Raji (cell line): ENCODE measurements around the gene DZIP3.

Source experiments
- POLR2A ChIP-seq: IDR thresholded peaks from 2 replicates; pipeline ENCODE4 v1.6.1; 2011; ENCODE audit warnings: low read depth, low read length, control low read depth; ENCODE audit not compliant: insufficient read depth

DZIP3 gene

DNA sequence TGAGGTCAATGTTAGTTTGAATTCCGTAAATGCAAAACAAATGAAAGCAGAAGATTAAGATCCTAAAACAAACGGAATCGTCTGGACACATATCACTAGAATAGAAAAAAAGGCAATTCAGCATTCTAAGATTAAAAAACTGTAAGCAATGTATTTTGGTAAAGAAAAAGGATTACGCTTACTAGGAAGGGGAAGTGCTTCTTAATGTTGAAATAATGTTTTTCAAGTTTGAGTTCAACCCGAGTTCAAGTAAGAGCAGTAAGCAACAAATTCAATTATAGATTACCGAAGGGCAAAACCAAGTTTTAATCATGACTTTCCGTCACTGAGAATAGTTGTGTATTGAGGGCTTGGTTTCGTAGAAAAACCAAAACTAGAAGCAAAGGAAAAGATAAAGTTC lies 921 bp upstream of the DZIP3 start:
- no peak for TF ChIP-seq POLR2A

DNA sequence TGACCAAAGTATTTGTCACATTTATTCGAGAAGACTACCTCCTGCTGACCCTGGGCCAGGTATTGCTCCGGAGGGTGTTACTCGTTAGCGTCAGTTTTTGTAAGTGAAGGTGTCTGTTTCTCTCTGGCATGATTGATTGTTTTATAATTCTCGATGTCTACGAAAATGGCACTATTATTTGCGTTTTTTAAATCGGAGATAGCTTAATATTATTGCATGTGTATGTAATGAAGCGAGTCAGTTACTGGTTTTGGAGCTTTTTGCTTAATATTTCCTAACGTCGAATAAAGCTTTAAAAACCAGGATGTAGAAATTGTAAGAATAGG lies 439 bp downstream of the DZIP3 start:
- TF ChIP-seq POLR2A = no peak

DNA sequence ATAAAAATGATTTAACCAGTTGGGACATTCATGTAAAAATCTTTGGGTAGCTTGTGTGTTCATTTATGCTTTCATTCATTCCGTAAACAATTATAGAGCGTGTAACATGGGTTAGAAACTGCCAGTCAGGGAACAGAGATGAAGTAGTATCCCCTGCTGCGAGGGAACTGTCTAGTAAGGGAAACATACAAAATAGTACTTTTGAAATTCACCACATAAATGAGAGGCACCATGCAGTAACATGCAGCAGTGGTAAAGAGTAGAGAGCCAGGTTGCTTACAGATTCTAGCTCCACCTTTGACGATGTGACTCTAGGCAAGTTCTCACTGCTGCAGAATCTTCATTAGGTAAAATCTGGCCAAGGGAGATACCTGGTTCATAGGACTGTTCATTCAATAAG lies 938 bp downstream of the DZIP3 start:
- 0 out of 2 replicates have a peak, but pooled peaks have one; percentile 16 for TF ChIP-seq POLR2A

DNA sequence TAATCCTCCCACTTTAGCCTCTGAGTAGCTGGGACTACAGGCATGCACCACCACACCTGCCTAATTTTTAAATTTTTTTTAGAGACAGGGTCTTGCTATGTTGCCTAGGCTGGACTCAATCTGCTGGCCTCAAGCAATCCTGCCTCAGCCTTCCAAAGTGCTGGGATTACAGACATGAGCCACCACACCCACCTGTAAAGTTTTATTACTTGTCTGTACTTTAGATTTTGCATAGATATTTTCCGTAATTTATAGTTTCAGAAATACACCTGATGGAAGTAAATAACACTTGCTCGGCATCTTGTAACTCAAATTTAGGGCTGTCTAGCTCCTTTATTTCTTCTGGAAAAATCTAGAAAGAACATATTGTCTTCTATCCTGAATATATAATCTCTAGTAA lies 5.8 kb downstream of the DZIP3 start:
- TF ChIP-seq POLR2A = no peak

DNA sequence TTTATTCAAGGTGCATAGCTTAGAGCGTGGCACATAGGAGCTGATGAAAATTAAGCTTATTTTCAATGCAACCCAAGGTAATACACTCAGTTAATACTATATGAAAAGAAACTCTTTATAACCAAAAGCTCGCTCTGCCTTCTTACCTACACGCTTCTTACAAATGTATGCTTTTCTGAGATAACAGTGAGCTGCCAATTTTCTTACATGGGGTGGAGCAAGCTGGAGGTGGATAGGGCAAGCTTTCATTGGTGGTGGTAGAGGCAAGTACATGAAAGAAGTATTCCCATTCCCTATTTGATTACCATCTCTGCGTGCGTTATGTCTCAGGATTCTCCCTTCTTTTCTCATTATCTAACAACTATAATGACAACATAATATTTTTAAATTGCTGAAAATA lies 8.9 kb downstream of the DZIP3 start:
- no peak for TF ChIP-seq POLR2A

DNA sequence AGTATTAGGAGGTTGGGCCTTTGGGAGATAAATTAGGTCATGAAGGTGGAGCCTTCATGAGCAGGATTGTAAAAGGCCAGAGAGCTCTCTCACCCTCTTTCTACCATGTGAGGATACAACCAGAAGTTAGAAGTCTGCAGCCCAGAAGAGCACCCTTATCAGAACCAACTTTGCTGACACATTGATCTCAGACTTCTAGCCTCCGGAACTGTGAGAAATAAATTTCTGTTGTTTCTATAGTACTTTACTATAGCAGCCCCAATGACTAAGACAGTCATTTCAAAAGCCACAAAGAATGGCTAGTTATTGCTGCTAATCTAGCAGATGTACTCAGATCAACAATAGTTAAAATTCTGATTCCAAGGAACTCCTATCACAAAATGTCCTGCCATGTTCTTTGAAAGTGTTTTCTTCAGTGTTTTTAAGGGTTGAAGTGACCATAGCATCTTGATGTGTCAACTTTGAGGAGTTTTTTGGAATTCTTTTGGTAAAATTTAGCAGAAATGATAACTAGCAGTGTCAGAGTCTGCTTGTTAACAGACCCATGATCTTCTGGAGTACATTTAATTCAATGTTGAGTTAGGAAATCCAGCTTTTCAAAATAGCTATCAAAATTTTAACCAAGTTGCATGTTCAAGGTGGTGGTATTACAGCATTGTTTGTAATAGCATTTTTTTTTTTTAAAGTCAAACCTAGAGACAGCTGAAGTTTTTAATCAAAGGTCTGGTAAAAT lies 10.3 kb downstream of the DZIP3 start:
- TF ChIP-seq POLR2A = no peak

DNA sequence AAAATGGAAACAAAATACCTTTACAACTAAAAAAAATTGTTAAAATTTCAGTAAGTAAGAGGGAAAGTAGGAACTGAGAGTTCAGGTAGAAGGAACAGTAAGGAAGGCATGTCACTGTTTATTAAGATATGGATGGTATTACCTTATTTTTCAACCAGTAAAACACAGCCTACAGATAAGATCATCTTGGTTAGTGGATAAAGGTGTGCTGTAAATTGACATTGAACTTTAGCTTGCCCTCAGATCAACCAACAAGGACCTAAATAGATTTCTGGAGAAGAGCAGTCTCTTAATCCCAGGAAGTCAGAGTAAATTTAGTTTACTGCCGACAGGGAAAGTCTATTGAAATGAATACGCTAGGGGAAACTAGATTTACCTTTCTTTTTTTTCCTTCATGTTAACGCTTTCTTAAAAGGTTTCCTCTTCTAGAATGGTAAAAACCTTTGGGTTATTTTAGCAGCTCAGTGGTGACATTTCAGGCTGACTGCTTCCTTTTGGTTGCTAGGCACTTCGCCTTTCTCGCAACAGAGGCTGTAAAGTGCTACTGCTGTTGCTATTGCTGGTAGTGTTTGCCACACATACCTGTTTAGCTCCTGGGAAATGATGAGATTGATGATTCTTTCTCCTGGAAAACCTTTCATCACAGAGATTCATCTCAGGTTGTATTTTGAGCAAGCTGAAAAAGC lies 12.9 kb downstream of the DZIP3 start:
- TF ChIP-seq POLR2A = no peak

DNA sequence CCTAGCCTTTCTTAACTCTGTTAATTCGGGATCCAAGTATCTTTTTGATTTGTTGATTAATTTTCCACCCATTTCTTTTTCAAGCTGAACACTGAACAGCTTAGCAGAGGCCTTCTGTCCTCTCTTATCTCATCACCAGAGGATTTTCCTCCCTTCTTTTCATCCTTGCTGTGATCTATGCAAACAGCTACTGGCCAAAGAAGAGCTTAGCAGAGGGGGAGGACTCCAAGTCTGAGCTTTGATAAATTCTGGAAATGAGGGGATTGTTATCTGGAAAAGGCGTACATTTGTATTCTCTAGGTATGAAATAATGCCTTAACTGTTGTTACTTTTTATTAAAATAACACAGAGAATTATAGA lies 13.4 kb downstream of the DZIP3 start:
- no peak for TF ChIP-seq POLR2A

DNA sequence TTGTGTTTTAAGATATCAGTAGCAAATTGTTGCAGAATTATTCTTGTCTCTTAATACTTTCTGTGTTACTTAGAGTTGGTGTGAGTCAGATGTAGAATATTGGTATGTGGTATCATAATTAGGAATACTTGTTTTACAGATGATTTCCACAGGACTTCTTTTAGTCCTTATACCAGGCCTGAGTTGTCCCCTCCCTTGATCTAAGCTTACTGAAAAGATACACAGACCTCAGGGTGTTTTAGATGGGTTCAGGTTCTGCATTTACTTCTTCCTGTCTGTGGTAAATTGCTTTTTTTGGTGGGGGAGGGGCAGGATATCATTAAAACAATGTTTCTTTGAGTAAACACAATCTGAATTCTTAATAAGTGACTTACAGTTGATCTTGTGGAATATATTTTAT lies 14.2 kb downstream of the DZIP3 start:
- no peak for TF ChIP-seq POLR2A

DNA sequence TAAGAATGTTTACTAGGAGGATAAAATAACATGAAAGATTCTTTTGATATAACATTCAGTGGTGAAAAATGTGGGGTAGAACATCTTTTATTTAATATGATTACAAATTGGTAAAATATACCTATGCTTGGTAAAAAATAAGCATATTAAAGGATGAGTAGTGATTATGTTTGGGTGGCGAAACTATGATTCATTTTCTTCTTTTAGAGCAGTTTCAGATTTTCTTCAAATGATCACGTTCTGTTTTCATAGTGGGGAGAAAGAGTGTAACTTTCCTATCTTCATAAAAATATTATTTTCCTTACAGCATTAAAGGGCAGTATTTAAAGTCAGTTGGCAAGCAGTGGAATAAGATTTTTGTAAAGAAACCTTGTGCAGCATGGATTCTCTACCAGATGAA lies 15.5 kb downstream of the DZIP3 start:
- TF ChIP-seq POLR2A = no peak

DNA sequence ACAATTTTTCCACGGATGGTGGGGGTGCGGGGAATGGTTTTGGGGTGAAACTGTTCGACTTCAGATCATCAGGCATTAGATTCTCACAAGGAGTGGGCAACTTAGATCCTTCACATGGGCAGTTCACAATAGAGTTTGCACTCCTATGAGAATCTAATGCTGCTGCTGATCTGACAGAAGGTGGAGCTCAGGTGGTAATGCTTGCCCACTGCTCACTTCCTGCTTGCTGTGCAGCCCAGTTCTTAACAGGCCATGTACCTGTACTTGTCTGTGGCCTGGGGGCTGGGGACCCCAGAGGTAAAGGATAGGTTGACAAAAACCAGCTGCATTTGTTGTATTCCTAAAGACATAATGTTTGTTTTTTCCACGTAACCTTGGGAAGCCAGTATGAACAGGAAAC lies 16.0 kb downstream of the DZIP3 start:
- TF ChIP-seq POLR2A = no peak

DNA sequence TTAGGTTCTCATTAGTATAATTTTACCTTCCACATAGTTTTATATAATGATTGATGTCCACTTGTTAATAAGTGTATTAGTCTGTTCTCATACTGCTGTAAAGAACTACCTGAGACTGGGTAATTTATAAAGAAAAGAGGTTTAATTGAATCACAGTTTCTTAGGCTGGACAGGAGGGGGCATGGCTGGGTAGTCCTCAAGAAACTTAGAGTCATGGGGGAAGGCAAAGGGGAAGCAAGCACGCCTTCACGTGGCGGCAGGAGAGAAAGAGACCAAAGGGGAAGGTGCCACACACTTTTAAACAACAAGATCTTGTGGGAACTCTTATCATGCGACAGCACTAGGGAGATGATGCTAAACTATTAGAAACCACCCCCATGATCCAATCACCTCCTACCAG lies 19.2 kb downstream of the DZIP3 start:
- no peak for TF ChIP-seq POLR2A

DNA sequence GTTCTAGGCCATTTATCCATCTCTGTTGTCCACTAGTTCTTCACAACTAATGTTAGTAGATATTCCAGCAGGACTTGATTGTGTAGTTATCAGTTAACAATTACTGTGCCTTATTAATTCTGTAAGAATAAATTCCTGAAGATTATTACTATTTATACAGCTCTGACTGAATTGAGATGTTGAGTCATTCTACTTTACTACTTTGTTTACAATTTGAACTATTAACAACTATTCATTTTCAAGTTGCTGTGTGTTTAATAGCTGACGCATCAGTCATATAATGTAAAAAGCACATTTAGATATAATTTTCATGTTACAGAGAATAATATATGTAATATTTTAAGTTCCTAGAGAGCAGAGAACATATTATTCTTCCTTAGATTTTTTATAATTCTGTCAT lies 21.1 kb downstream of the DZIP3 start:
- no peak for TF ChIP-seq POLR2A

DNA sequence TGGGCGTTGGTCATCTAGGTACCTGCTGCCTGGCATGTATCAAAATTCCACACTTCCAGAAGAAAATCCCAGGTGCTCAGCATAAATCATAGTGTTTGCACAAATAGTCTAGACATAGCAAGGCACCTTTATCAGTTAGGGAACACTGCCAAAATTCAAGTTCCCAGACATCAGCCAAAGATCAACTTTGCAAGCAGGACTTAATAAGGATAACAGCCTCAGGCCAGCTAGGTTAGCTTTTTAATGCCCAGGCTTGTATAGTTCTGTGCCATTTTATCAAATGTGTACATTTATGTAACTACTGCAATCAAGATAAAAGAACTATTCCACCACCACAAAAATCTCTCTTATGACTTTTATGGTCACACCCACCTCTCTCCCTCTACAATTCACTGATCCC lies 30.7 kb downstream of the DZIP3 start:
- no peak for TF ChIP-seq POLR2A

DNA sequence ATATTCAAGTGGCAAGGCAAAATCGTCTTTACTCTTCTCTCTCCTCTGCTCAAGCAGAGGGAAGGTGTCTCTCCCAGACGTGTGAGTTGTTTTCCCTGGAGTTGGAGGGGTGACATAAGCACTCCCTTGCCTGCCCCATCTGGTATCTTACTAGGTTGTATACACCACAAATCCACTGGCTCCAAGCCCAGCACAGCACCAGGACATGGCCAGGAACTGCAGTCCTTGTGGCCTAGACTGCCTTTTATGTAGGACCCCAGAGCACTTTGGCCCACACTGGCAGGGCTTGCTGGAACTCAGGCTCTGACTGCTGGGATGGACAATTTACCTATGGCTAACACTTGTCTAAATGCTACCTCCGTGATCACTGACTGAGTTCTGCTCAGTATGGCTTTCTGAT lies 34.0 kb downstream of the DZIP3 start:
- no peak for TF ChIP-seq POLR2A

DNA sequence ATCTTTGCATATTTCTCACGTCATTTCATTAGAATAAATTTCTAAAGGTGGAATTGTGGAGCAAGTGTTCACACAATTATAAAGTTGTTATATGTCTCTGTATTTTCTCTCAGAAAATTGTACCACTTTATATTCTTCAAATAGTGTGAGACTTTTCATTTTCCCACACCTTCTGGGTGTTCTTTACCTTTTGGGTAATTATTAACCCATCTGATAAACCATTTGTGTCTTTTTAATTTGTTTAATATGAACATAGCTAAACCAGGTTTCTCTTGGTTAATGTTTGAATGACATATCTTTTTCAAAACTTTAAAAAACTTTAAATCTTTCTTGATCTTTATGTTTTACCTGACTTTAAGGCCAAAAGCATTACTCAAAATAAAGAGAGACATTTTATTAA lies 40.5 kb downstream of the DZIP3 start:
- no peak for TF ChIP-seq POLR2A

DNA sequence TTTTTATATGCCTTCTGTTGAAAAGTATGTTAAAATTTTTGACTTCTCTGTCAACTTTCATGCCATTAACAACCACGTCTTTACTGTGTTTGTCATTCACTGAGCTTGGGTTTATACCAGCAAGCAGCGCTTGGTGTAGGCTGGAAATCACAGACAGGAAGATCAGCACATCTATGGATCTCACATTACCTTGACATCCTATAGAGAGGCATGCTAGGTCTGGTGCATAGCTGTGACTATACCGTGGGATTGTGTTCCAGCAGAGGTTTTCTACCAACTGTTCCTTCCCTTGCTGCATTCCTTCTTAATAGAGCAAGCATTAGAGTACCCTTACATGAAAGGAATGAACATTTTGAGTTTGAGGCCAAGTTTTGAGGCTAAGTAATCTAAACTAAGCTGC lies 53.0 kb downstream of the DZIP3 start:
- TF ChIP-seq POLR2A = no peak
